Keratinocyte (primary cell): Measurements from ENCODE around the gene NKX3-2. TPM values are rescaled to one million over a fixed set of nuclear protein-coding genes. Genes with fewer than 3 reads are reported as not detected.
"Not testable (repeated sequence)": the region's sequence is repeated elsewhere in the genome, so short reads cannot be mapped to it uniquely, and the experiment has no call there.

Source experiments
- DNase-seq: peaks from one replicate; pipeline ENCODE4 v3.0.0-alpha.2; 2011; ENCODE audit warnings: low read depth, missing footprints, low spot score
- FAIRE-seq: peaks from 2 replicates; lab custom pipeline; 2011; peaks lifted over from hg19 to GRCh38; lab: Jason Lieb, UNC
- H2AFZ ChIP-seq: 2 replicates; pipeline ENCODE4 v1.6.0; 2012; ENCODE audit warnings: low read length, control low read depth, inconsistent platforms; ENCODE audit not compliant: control insufficient read depth
- H3K27ac ChIP-seq: 2 replicates; pipeline ENCODE4 v1.5.1; 2011; ENCODE audit warnings: low read length; ENCODE audit not compliant: control insufficient read depth, insufficient read depth
- H3K27me3 ChIP-seq: 3 replicates; pipeline ENCODE4 v1.6.0; 2011; ENCODE audit warnings: low read length; ENCODE audit not compliant: control insufficient read depth, insufficient read depth; ENCODE audit errors: extremely low read depth
- H3K36me3 ChIP-seq, 2 experiments: 2 replicates in 1 of 2; 3 replicates in 1 of 2; pipeline ENCODE4 v1.5.1; 2011; ENCODE audit warnings: low read length in 2 of 2, mild to moderate bottlenecking in 1 of 2; ENCODE audit not compliant: control insufficient read depth in 2 of 2, insufficient read depth in 2 of 2; ENCODE audit errors: extremely low read depth in 1 of 2
- H3K4me1 ChIP-seq: 3 replicates; pipeline ENCODE4 v1.5.1; 2011; ENCODE audit warnings: low read length; ENCODE audit not compliant: control insufficient read depth, insufficient read depth; ENCODE audit errors: extremely low read depth
- H3K4me2 ChIP-seq: 3 replicates; pipeline ENCODE4 v1.6.0; 2011; ENCODE audit warnings: low read depth, low read length; ENCODE audit not compliant: control insufficient read depth, insufficient read depth; ENCODE audit errors: extremely low read depth
- H3K4me3 ChIP-seq, 3 experiments: fragments of 200-600 bp in 1 of 3; sonication (generic) in 1 of 3; 2 replicates in 2 of 3; 3 replicates in 1 of 3; pipeline ENCODE4 v1.5.1; 2011 to 2016; ENCODE audit warnings: low read length in 3 of 3, mild to moderate bottlenecking in 3 of 3, control low read depth in 2 of 3, inconsistent platforms in 1 of 3, low read depth in 1 of 3, mixed read lengths in 1 of 3, mixed run types in 1 of 3, moderate library complexity in 1 of 3; ENCODE audit not compliant: control insufficient read depth in 2 of 3, insufficient read depth in 2 of 3; ENCODE audit errors: extremely low read depth in 1 of 3
- H3K79me2 ChIP-seq: 2 replicates; pipeline ENCODE4 v1.6.0; 2012; ENCODE audit warnings: low read length; ENCODE audit not compliant: control insufficient read depth, insufficient read depth
- H3K9ac ChIP-seq: 3 replicates; pipeline ENCODE4 v1.6.0; 2011; ENCODE audit warnings: low read length; ENCODE audit not compliant: control insufficient read depth, insufficient read depth; ENCODE audit errors: extremely low read depth
- H3K9me1 ChIP-seq: 3 replicates; pipeline ENCODE4 v1.6.0; 2011; ENCODE audit warnings: low read length; ENCODE audit not compliant: control insufficient read depth, insufficient read depth; ENCODE audit errors: extremely low read depth
- H3K9me3 ChIP-seq: 2 replicates; pipeline ENCODE4 v1.5.1; 2012; ENCODE audit warnings: low read depth, low read length; ENCODE audit not compliant: control insufficient read depth
- H4K20me1 ChIP-seq: 3 replicates; pipeline ENCODE4 v1.6.0; 2011; ENCODE audit warnings: low read length; ENCODE audit not compliant: control insufficient read depth, insufficient read depth; ENCODE audit errors: extremely low read depth
- CTCF ChIP-seq, 3 experiments: IDR thresholded peaks in 1 of 3; conservative IDR thresholded peaks in 1 of 3; optimal IDR thresholded peaks in 1 of 3; 2 replicates in 2 of 3; 3 replicates in 1 of 3; pipeline versions ENCODE3 to v1.5.1; 2011; ENCODE audit warnings: low read length in 3 of 3, mild to moderate bottlenecking in 3 of 3, moderate library complexity in 2 of 3, control low read depth in 1 of 3, inconsistent platforms in 1 of 3; ENCODE audit not compliant: insufficient read depth in 2 of 3; ENCODE audit errors: extremely low read depth in 1 of 3
- EZH2 ChIP-seq: IDR thresholded peaks from one replicate; pipeline ENCODE4 v1.6.1; 2012; ENCODE audit warnings: inconsistent platforms, mild to moderate bottlenecking, low read length, moderate library complexity
- dilution Hi-C: fragments of 300-500 bp; cut with MboI; formaldehyde crosslinking; loops from one replicate; pipeline ENCODE4 v1.7.0; 2020; ENCODE audit warnings: low sequenced_read_pairs; ENCODE audit not compliant: extremely low pct_ligation_motif_present
- polyA plus RNA-seq, 5 experiments: library from polyadenylated mRNA; depleted of rRNA in 3 of 5; stranded (reverse) in 3 of 5; stranded (forward) in 1 of 5; unstranded in 1 of 5; fragments of >200 nt; gene quantifications; 1 replicate in 1 of 5; 2 replicates in 3 of 5; 3 replicates in 1 of 5; pipeline versions ENCODE4 v1.2.1 to v1.2.3, GENCODE V29; 2011 to 2012; ENCODE audit warnings: missing spikeins in 2 of 5, low read depth in 1 of 5, low replicate concordance in 1 of 5

The NKX3-2 gene
- polyA plus RNA-seq, 1 donor (not counting 4 experiments of a cell fraction or from before 2014, with no cell fraction given): 0.04 TPM

GRCh38 chr4:13562876-13563275, 18.6 kb upstream of the NKX3-2 start:
- H3K36me3 ChIP-seq: no peaks in the 10 kb centered on the region
- H3K9ac ChIP-seq: no peak overlapping the region
- no peak overlapping the region for H3K4me3 ChIP-seq
- TF ChIP-seq EZH2: no peak
- TF ChIP-seq CTCF (optimal IDR thresholded peaks at IDR 0.05 in 1 of 3, IDR thresholded peaks at IDR 0.05 in 1 of 3, conservative IDR thresholded peaks at IDR 0.05 in 1 of 3; ENCODE audit: extremely low read depth in 1 of 3, insufficient read depth in 2 of 3, low read length in 3 of 3): no peak
- H3K9me1 ChIP-seq: no peaks in the 10 kb centered on the region
- H3K27me3 ChIP-seq: no peaks in the 10 kb centered on the region
- peaks cover 17% of the 10 kb centered on the region for H3K4me1 ChIP-seq
- no peak overlapping the region for H3K27ac ChIP-seq
- no peak overlapping the region for H3K4me2 ChIP-seq
- no peak for DNase-seq
- FAIRE-seq: no peak
- no peaks in the 10 kb centered on the region for H3K79me2 ChIP-seq
- H2AFZ ChIP-seq: no peak overlapping the region
- dilution Hi-C loops: no loop called here
- H4K20me1 ChIP-seq: no peaks in the 10 kb centered on the region
- no peaks in the 10 kb centered on the region for H3K9me3 ChIP-seq

GRCh38 chr4:13561673-13562072, 17.4 kb upstream of the NKX3-2 start:
- H3K4me3 ChIP-seq: no peak overlapping the region
- H2AFZ ChIP-seq: no peak overlapping the region
- FAIRE-seq: no peak
- H3K36me3 ChIP-seq: no peaks in the 10 kb centered on the region
- no peaks in the 10 kb centered on the region for H3K9me3 ChIP-seq
- no peak for TF ChIP-seq CTCF (optimal IDR thresholded peaks at IDR 0.05 in 1 of 3, IDR thresholded peaks at IDR 0.05 in 1 of 3, conservative IDR thresholded peaks at IDR 0.05 in 1 of 3; ENCODE audit: extremely low read depth in 1 of 3, insufficient read depth in 2 of 3, low read length in 3 of 3)
- no peak for TF ChIP-seq EZH2
- no peak overlapping the region for H3K4me2 ChIP-seq
- no peak overlapping the region for H3K9ac ChIP-seq
- H3K4me1 ChIP-seq: peaks cover 17% of the 10 kb centered on the region
- H3K27ac ChIP-seq: no peak overlapping the region
- no peak for DNase-seq
- H3K9me1 ChIP-seq: no peaks in the 10 kb centered on the region
- no peaks in the 10 kb centered on the region for H3K27me3 ChIP-seq
- no peaks in the 10 kb centered on the region for H4K20me1 ChIP-seq
- no peaks in the 10 kb centered on the region for H3K79me2 ChIP-seq
- dilution Hi-C loops: no loop called here

GRCh38 chr4:13560111-13560510, 15.8 kb upstream of the NKX3-2 start:
- H3K27me3 ChIP-seq, H3K4me2 ChIP-seq, DNase-seq, H3K36me3 ChIP-seq, H4K20me1 ChIP-seq, H3K79me2 ChIP-seq, H2AFZ ChIP-seq, H3K9me3 ChIP-seq, FAIRE-seq, H3K27ac ChIP-seq, H3K4me3 ChIP-seq, dilution Hi-C loops, H3K9me1 ChIP-seq, H3K9ac ChIP-seq: not testable (repeated sequence)
- peaks cover 17% of the 10 kb centered on the region for H3K4me1 ChIP-seq
